IMR-90 (cell line): ENCODE measurements around the gene NEURL2. TPM values are rescaled to one million over a fixed set of nuclear protein-coding genes. Genes with fewer than 3 reads are reported as not detected.

Experiments
- ATAC-seq: fragments of 200-7000 bp; cut with Tn5 transposase; 2 replicates; pipeline ENCODE4 v1.9.1; 2020; ENCODE audit warnings: low read depth, mild to moderate bottlenecking, moderate library complexity
- BruUV-seq: library from RNA; stranded (reverse); fragments of 400-500 nt; replicated peaks from 2 replicates; lab custom pipeline; 2021; lab: Mats Ljungman, UMichigan
- CTCF ChIA-PET: fragments of 300-600 bp; formaldehyde crosslinking; extraction: SDS; loops from one replicate; lab custom pipeline; 2021; ENCODE audit warnings: antibody characterized with exemption; lab: Yijun Ruan, JAX
- POLR2A ChIA-PET: fragments of 300-600 bp; sonication (Branson Sonifier 250); formaldehyde crosslinking; loops from one replicate; lab custom pipeline; 2022; ENCODE audit warnings: antibody characterized with exemption; ENCODE audit not compliant: unreplicated experiment; lab: Charles Lee
- DNase-seq: peaks from one replicate; pipeline ENCODE4 v3.0.0; 2013
- H2AFZ ChIP-seq: replicated peaks from 2 replicates; pipeline ENCODE3; 2013; ENCODE audit warnings: low read length, mild to moderate bottlenecking; ENCODE audit not compliant: poor library complexity
- H2AK5ac ChIP-seq: 2 replicates; pipeline ENCODE4 v1.6.1; 2013; ENCODE audit warnings: low read depth, low read length, inconsistent platforms
- H2AK9ac ChIP-seq: replicated peaks from 2 replicates; pipeline ENCODE3; 2013; ENCODE audit warnings: mild to moderate bottlenecking, low read depth, low read length, moderate library complexity; ENCODE audit not compliant: poor library complexity
- H2BK120ac ChIP-seq: 2 replicates; pipeline ENCODE4 v1.6.1; 2013; ENCODE audit warnings: low read depth, low read length, inconsistent platforms
- H2BK15ac ChIP-seq: 3 replicates; pipeline ENCODE4 v1.6.1; 2013; ENCODE audit warnings: low read depth, low read length, inconsistent platforms
- H2BK20ac ChIP-seq: 2 replicates; pipeline ENCODE4 v1.6.1; 2013; ENCODE audit warnings: low read depth, mild to moderate bottlenecking, inconsistent platforms, low read length, moderate library complexity
- H2BK5ac ChIP-seq: 2 replicates; pipeline ENCODE4 v1.6.1; 2013; ENCODE audit warnings: mild to moderate bottlenecking, low read depth, low read length, inconsistent platforms; ENCODE audit not compliant: poor library complexity, severe bottlenecking
- H3K14ac ChIP-seq: replicated peaks from 2 replicates; pipeline ENCODE4 v1.6.1; 2013; ENCODE audit warnings: low read depth, low read length, inconsistent platforms
- H3K18ac ChIP-seq: 2 replicates; pipeline ENCODE4 v1.6.1; 2013; ENCODE audit warnings: low read depth, low read length, control low read depth
- H3K23ac ChIP-seq: 2 replicates; pipeline ENCODE4 v1.6.1; 2013; ENCODE audit warnings: low read depth, low read length, inconsistent platforms
- H3K27ac ChIP-seq: 2 replicates; pipeline ENCODE4 v1.5.1; 2013; ENCODE audit warnings: mild to moderate bottlenecking, control low read depth, low read length; ENCODE audit not compliant: insufficient read depth
- H3K27me3 ChIP-seq: 2 replicates; pipeline ENCODE4 v1.6.1; 2013; ENCODE audit warnings: low read length; ENCODE audit not compliant: control insufficient read depth, insufficient read depth
- H3K36me3 ChIP-seq: 2 replicates; pipeline ENCODE4 v1.6.1; 2013; ENCODE audit warnings: low read length, mixed read lengths; ENCODE audit not compliant: control insufficient read depth, insufficient read depth
- H3K4ac ChIP-seq: 2 replicates; pipeline ENCODE4 v1.6.1; 2013; ENCODE audit warnings: low read depth, low read length, inconsistent platforms
- H3K4me1 ChIP-seq: 2 replicates; pipeline ENCODE4 v1.6.1; 2013; ENCODE audit warnings: low read length, mixed read lengths; ENCODE audit not compliant: control insufficient read depth, insufficient read depth
- H3K4me2 ChIP-seq: 2 replicates; pipeline ENCODE4 v1.6.1; 2013; ENCODE audit warnings: low read depth, mild to moderate bottlenecking, control low read depth, low read length, moderate library complexity
- H3K4me3 ChIP-seq: 2 replicates; pipeline ENCODE4 v1.5.1; 2013; ENCODE audit warnings: low read depth, mild to moderate bottlenecking, control low read depth, low read length, moderate library complexity; ENCODE audit not compliant: insufficient read depth
- H3K56ac ChIP-seq: 2 replicates; pipeline ENCODE4 v1.6.1; 2013; ENCODE audit warnings: low read length, inconsistent platforms; ENCODE audit not compliant: insufficient read depth; ENCODE audit errors: extremely low read depth
- H3K79me1 ChIP-seq, 2 experiments: 2 replicates each; pipeline ENCODE4 v1.6.1; 2013; ENCODE audit warnings: low read length in 2 of 2, inconsistent platforms in 1 of 2, low read depth in 1 of 2
- H3K9ac ChIP-seq: 2 replicates; pipeline ENCODE4 v1.6.1; 2013; ENCODE audit warnings: low read depth, low read length, control low read depth
- H3K9me1 ChIP-seq: 2 replicates; pipeline ENCODE4 v1.6.1; 2013; ENCODE audit warnings: low read length, inconsistent platforms; ENCODE audit not compliant: insufficient read depth
- H3K9me3 ChIP-seq: 2 replicates; pipeline ENCODE4 v1.6.1; 2013; ENCODE audit warnings: low read length; ENCODE audit not compliant: control insufficient read depth, insufficient read depth
- H4K20me1 ChIP-seq: 2 replicates; pipeline ENCODE4 v1.6.1; 2013; ENCODE audit warnings: low read length, inconsistent platforms; ENCODE audit not compliant: insufficient read depth
- H4K5ac ChIP-seq: 2 replicates; pipeline ENCODE4 v1.6.1; 2013; ENCODE audit warnings: mild to moderate bottlenecking, low read depth, low read length, control low read depth
- H4K8ac ChIP-seq, 2 experiments: 2 replicates each; pipeline ENCODE4 v1.6.1; 2013; ENCODE audit warnings: low read depth in 2 of 2, low read length in 2 of 2, control low read depth in 1 of 2, inconsistent platforms in 1 of 2
- H4K91ac ChIP-seq: 2 replicates; pipeline ENCODE4 v1.6.1; 2013; ENCODE audit warnings: low read depth, low read length, inconsistent platforms; ENCODE audit not compliant: insufficient read depth
- CTCF ChIP-seq: conservative IDR thresholded peaks from 2 replicates; pipeline ENCODE4 v1.5.1; 2012; ENCODE audit warnings: mild to moderate bottlenecking, low read depth, low read length, improper control_type of control experiment
- MAZ ChIP-seq: IDR thresholded peaks from 2 replicates; pipeline ENCODE4 v1.6.1; 2012; ENCODE audit warnings: low read depth, mild to moderate bottlenecking, low read length, improper control_type of control experiment, moderate library complexity, borderline replicate concordance
- MXI1 ChIP-seq: IDR thresholded peaks from 2 replicates; pipeline ENCODE4 v1.6.1; 2012; ENCODE audit warnings: low read depth, mild to moderate bottlenecking, low read length, moderate library complexity, borderline replicate concordance
- USF2 ChIP-seq: fragments of 150-350 bp; IDR thresholded peaks from 2 replicates; pipeline ENCODE4 v1.6.1; 2017; ENCODE audit warnings: mild to moderate bottlenecking, antibody characterized with exemption, low read length, low read depth
- WGBS, 2 experiments: methylation state at CpG; one replicate each; pipeline versions ENCODE4 v1.1.5 to v1.1.7; 2013; ENCODE audit warnings: missing lambda C conversion rate in 2 of 2; ENCODE audit not compliant: insufficient read length in 1 of 2; ENCODE audit errors: extremely low coverage in 2 of 2; 5-methylcytosine and 5-hydroxymethylcytosine counted together
- dilution Hi-C: fragments of 300-500 bp; cut with HindIII; formaldehyde crosslinking; loops from one replicate; pipeline ENCODE4 v1.14.3; 2018; ENCODE audit warnings: low sequenced_read_pairs; ENCODE audit not compliant: unreplicated experiment
- in situ Hi-C: fragments of 300-500 bp; cut with MboI; formaldehyde crosslinking; loops from 3 replicates; pipeline ENCODE4 v1.14.3; 2019; ENCODE audit warnings: low sequenced_read_pairs, inconsistent platforms, mixed read lengths
- intact Hi-C: fragments of 100-400 bp; cut with micrococcal nuclease; formaldehyde crosslinking; loops from 2 replicates; pipeline ENCODE4 v1.10.0; 2022
- polyA plus RNA-seq, 3 experiments: library from polyadenylated mRNA; depleted of rRNA; stranded (reverse); fragments of >200 nt; gene quantifications; 2 replicates each; pipeline ENCODE4 v1.2.3, GENCODE V29; 2012; ENCODE audit warnings: low replicate concordance in 1 of 3
- total RNA-seq: library from RNA; depleted of rRNA; stranded (reverse); fragments of >200 nt; gene quantifications from 2 replicates; pipeline ENCODE4 v1.2.3, GENCODE V29; 2012

Gene NEURL2
- total and polyA plus RNA-seq, 2 of the 4 experiments (the other 2 are of a cell fraction): 1.1 to 2.5 TPM

GRCh38 chr20:45911486-45912343 is 20.7 kb upstream of the NEURL2 start, which contains the start of gene PLTP:
Gene PLTP, minus strand, starts transcription at chr20:45912155. Its CDS starts 703 bp downstream, at chr20:45911452.
- BruUV-seq: no TSS peak
- Histone ChIP-seq H3K27ac (peak within 1 kb of the TSS; percentile 69), H4K91ac (peak within 1 kb of the TSS; percentile 77), H4K8ac (peak within 1 kb of the TSS; percentile 65 to 94), H2AK5ac (peak within 1 kb of the TSS; percentile 81), H3K9ac (peak within 1 kb of the TSS; percentile 58), H3K4ac (peak within 1 kb of the TSS; percentile 82), H2BK15ac (peak within 1 kb of the TSS; percentile 20; the same call in 2 of the 3 replicates), H2AK9ac (peak within 1 kb of the TSS; percentile 89), H2BK120ac (peak within 1 kb of the TSS; percentile 76), H3K56ac (peak within 1 kb of the TSS; percentile 28; the same call in 1 of the 2 replicates), H2BK5ac (peak within 1 kb of the TSS; percentile 69), H2BK20ac (peak within 1 kb of the TSS; percentile 49), H3K4me2 (peak within 1 kb of the TSS; percentile 88), H3K23ac (peak within 1 kb of the TSS; percentile 85), H4K20me1 (no peaks in the 10 kb centered on the region), H3K14ac (peak within 1 kb of the TSS; percentile 94), H3K79me1 (peaks cover 5 to 22% of the 10 kb centered on the region in 2 experiments; a peak in 3 of 4 replicates), H3K36me3 (peaks cover 18% of the 10 kb centered on the region; the same call in 1 of the 2 replicates), H3K9me1 (peaks cover 14% of the 10 kb centered on the region), H3K27me3 (no peaks in the 10 kb centered on the region), H3K4me1 (peaks cover 13% of the 10 kb centered on the region), H3K18ac (peak within 1 kb of the TSS; percentile 39), H4K5ac (peak within 1 kb of the TSS; percentile 51), H3K4me3 (peak within 1 kb of the TSS; percentile 43), H2AFZ (peak within 1 kb of the TSS; percentile 87), H3K9me3 (no peaks in the 10 kb centered on the region)
- POLR2A ChIA-PET: no interaction called here
- TF ChIP-seq USF2 (peak; percentile 69), MXI1 (peak; percentile 45; the same call in 1 of the 2 replicates), MAZ (peak; percentile 52; the same call in 1 of the 2 replicates), CTCF (no peak)
- 0% methylated on average over 3 of the region's 58 CpGs; no CpG with 5 or more reads in 1 of the 2 experiments for WGBS, 2 experiments
- DNase-seq (peak; percentile 57), ATAC-seq (peak; percentile 36)
- in situ Hi-C loops: loop anchor here (25.0 kb wide), 1 partner anchor 574 kb away; the partner anchor contains the start of gene SDC4
- CTCF ChIA-PET: no interaction called here
- intact Hi-C loops: no loop called here
- dilution Hi-C loops: no loop called here
